Measurements from ENCODE around the gene SCARB1.
A peak's percentile ranks its signal among the peaks of the same experiment; 100 is the strongest.

The SCARB1 gene

DNA sequence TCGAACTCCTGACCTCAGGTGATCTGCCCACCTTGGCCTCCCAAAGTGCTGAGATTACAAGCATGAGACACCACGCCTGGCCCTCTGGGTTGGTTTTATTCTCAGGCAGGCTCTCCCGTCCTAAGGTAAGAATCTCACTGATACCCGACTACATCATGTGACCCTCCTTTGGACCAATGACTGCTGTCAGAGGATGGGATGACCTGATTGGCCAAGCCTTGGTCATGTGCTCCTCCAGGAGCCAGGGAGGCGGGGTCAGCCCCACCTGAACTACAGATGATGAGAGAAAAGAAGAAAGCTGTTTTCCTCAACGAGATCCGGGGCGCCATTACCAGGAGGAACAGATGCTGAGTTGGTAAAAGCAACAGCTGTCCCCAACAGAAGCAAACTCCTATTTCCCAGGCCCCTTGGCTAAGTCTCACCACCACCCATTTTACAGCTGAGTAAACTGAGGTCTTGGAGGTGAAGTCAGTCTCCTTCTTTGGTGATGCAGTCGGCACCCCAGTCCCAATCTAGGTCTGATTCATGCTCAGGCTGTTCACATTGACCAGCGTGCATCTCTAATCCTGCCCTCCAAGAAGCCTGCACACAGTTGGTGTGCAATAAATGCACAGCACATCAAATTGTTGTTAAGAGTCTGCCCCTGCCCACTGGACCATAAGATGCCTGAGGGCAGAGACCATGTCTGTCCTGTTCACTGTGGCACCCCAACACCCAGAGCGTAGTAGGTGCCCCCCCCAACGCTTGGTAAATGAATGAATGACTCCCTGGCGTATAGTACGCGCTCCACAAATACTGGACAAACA, 118.8 kb downstream of the SCARB1 start:
- TF ChIP-seq ZFP3 (CRISPR knock-in tag; IDR thresholded peaks at IDR 0.05) (0 out of 2 replicates have a peak, but pooled peaks have one; percentile 18), SNAI2 (CRISPR knock-in tag; IDR thresholded peaks at IDR 0.05) (no peak), GLIS3 (CRISPR knock-in tag; IDR thresholded peaks at IDR 0.05) (no peak), TOX (CRISPR knock-in tag; IDR thresholded peaks at IDR 0.05; ENCODE audit: borderline replicate concordance) (no peak), BACH2 (CRISPR knock-in tag; IDR thresholded peaks at IDR 0.05; ENCODE audit: borderline replicate concordance) (no peak)
- TF ChIP-seq, protein P1, sequence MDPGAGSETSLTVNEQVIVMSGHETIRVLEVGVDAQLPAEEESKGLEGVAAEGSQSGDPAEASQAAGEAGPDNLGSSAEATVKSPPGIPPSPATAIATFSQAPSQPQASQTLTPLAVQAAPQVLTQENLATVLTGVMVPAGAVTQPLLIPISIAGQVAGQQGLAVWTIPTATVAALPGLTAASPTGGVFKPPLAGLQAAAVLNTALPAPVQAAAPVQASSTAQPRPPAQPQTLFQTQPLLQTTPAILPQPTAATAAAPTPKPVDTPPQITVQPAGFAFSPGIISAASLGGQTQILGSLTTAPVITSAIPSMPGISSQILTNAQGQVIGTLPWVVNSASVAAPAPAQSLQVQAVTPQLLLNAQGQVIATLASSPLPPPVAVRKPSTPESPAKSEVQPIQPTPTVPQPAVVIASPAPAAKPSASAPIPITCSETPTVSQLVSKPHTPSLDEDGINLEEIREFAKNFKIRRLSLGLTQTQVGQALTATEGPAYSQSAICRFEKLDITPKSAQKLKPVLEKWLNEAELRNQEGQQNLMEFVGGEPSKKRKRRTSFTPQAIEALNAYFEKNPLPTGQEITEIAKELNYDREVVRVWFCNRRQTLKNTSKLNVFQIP (CRISPR knock-in tag; IDR thresholded peaks at IDR 0.05; ENCODE audit: borderline replicate concordance, low read depth), result no peak
- TF ChIP-seq, protein P2, sequence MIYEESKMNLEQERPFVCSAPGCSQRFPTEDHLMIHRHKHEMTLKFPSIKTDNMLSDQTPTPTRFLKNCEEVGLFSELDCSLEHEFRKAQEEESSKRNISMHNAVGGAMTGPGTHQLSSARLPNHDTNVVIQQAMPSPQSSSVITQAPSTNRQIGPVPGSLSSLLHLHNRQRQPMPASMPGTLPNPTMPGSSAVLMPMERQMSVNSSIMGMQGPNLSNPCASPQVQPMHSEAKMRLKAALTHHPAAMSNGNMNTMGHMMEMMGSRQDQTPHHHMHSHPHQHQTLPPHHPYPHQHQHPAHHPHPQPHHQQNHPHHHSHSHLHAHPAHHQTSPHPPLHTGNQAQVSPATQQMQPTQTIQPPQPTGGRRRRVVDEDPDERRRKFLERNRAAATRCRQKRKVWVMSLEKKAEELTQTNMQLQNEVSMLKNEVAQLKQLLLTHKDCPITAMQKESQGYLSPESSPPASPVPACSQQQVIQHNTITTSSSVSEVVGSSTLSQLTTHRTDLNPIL (CRISPR knock-in tag; IDR thresholded peaks at IDR 0.05; ENCODE audit: low read depth), result no peak
- 0 out of 3 replicates have a peak, but pooled peaks have one; percentile 11 for ATAC-seq

DNA sequence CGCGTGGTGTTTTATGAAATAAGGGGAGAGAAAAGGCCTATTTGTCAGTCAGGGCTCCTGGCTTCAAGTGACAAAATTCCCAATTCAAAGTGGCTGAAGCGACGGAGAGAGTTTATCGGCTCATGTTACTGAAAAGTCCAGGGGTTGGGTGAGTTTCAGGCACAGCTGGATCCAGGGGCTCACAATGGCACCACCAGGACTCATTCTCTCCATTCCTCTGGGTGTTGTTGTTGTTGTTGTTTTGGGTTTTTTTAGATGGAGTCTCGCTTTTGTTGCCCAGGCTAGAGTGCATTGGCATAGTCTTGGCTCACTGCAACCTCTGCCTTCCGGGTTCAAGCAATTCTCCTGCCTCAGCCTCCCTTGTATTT, 119.4 kb downstream of the SCARB1 start:
- TF ChIP-seq, protein P3, sequence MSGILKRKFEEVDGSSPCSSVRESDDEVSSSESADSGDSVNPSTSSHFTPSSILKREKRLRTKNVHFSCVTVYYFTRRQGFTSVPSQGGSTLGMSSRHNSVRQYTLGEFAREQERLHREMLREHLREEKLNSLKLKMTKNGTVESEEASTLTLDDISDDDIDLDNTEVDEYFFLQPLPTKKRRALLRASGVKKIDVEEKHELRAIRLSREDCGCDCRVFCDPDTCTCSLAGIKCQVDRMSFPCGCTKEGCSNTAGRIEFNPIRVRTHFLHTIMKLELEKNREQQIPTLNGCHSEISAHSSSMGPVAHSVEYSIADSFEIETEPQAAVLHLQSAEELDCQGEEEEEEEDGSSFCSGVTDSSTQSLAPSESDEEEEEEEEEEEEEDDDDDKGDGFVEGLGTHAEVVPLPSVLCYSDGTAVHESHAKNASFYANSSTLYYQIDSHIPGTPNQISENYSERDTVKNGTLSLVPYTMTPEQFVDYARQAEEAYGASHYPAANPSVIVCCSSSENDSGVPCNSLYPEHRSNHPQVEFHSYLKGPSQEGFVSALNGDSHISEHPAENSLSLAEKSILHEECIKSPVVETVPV (CRISPR knock-in tag; IDR thresholded peaks at IDR 0.05), result no peak
- TF ChIP-seq ZNF70 (CRISPR knock-in tag; IDR thresholded peaks at IDR 0.05) (no peak), OSR1 (CRISPR knock-in tag; IDR thresholded peaks at IDR 0.05) (no peak), TOX (CRISPR knock-in tag; IDR thresholded peaks at IDR 0.05; ENCODE audit: borderline replicate concordance) (no peak), ZFP3 (CRISPR knock-in tag; IDR thresholded peaks at IDR 0.05) (no peak), ZNF8 (CRISPR knock-in tag; IDR thresholded peaks at IDR 0.05) (no peak), ESRRG (CRISPR knock-in tag; IDR thresholded peaks at IDR 0.05) (no peak), BACH2 (CRISPR knock-in tag; IDR thresholded peaks at IDR 0.05; ENCODE audit: borderline replicate concordance) (no peak), ISL1 (CRISPR knock-in tag; IDR thresholded peaks at IDR 0.05) (no peak), ZFP30 (CRISPR knock-in tag; IDR thresholded peaks at IDR 0.05) (no peak), ZC3H10 (CRISPR knock-in tag; IDR thresholded peaks at IDR 0.05) (no peak), SNAI2 (CRISPR knock-in tag; IDR thresholded peaks at IDR 0.05) (no peak), RARB (CRISPR knock-in tag; IDR thresholded peaks at IDR 0.05) (no peak)
- TF ChIP-seq, protein P1 (CRISPR knock-in tag; IDR thresholded peaks at IDR 0.05; ENCODE audit: borderline replicate concordance, low read depth), result no peak
- TF ChIP-seq, protein P2 (CRISPR knock-in tag; IDR thresholded peaks at IDR 0.05; ENCODE audit: low read depth), result no peak
- TF ChIP-seq, protein P4, sequence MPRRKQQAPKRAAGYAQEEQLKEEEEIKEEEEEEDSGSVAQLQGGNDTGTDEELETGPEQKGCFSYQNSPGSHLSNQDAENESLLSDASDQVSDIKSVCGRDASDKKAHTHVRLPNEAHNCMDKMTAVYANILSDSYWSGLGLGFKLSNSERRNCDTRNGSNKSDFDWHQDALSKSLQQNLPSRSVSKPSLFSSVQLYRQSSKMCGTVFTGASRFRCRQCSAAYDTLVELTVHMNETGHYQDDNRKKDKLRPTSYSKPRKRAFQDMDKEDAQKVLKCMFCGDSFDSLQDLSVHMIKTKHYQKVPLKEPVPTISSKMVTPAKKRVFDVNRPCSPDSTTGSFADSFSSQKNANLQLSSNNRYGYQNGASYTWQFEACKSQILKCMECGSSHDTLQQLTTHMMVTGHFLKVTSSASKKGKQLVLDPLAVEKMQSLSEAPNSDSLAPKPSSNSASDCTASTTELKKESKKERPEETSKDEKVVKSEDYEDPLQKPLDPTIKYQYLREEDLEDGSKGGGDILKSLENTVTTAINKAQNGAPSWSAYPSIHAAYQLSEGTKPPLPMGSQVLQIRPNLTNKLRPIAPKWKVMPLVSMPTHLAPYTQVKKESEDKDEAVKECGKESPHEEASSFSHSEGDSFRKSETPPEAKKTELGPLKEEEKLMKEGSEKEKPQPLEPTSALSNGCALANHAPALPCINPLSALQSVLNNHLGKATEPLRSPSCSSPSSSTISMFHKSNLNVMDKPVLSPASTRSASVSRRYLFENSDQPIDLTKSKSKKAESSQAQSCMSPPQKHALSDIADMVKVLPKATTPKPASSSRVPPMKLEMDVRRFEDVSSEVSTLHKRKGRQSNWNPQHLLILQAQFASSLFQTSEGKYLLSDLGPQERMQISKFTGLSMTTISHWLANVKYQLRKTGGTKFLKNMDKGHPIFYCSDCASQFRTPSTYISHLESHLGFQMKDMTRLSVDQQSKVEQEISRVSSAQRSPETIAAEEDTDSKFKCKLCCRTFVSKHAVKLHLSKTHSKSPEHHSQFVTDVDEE (CRISPR knock-in tag; IDR thresholded peaks at IDR 0.05), result no peak
- no peak for ATAC-seq
